ENCODE data around the gene SEMA3B. TPM values are rescaled to one million over a fixed set of nuclear protein-coding genes. Genes with fewer than 3 reads are reported as not detected.
A peak's percentile ranks its signal among the peaks of the same experiment; 100 is the strongest.

SEMA3B gene
- total and polyA plus RNA-seq, 2 experiments from 2014 or later = 2.4 to 3.3 TPM

DNA sequence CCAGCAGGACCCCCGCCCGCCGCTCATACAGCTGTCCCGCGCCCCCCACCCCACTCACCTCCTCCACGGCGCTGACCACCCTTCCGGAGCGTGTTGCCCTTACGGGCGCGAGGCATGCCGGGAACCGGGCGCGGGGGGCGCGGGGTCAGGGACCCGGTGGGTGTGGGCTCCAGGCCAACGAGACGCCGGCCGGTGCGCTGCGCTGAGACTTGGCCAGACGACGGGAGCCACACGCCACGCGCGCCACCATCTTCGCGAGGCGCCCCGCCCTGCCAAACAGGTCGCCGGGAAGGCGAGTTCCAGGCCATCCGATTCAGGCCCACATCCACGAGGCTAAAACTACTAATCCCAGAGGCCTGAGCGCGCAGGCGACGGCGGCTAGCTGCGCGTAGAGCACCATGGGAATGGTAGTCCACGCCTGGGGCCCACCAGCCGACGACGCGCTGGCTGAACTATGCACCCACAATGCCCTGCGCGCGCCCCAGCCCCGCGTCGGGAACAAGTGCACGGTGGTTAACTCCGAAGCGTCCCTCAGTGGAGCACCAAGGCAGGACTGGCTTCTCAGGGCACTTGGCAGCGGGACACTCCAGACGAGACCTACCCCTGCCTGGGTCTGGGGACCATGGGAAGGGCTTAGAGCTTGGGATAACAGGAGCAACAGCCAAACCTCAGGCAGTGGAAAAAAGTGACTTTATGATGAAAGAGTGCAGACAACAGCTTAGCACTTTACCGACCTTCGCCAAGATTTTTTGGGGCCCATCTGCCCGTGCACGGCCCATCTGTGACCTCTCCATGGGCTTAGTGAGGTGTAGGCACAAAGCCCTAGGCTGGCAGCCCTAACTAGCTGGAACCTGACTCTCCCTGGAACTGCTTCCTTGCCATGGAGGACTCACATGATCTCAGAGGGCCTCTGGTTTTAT is 23.5 kb downstream of the SEMA3B start, which contains the start of gene IFRD2:
Gene IFRD2 (minus strand): TSS at position 271 of the 920 bp plus-strand sequence. CDS start 155 bp downstream, at position 116.
- H3K9me2 ChIP-seq (ENCODE audit: insufficient read depth) = no peaks in the 10 kb centered on the region
- H3K79me2 ChIP-seq (replicated peaks; ENCODE audit: insufficient read depth) = peaks cover 17% of the 10 kb centered on the region
- DNase-seq (ENCODE audit: low spot score) (peak; percentile 99), ATAC-seq (peak; percentile 96)
- peak within 1 kb of the TSS; percentile 89 for H2AFZ ChIP-seq
- Mint-ChIP-seq H3K4me1 (peaks cover 11% of the 10 kb centered on the region), H3K27ac (peak within 1 kb of the TSS; percentile 98), H3K36me3 (ENCODE audit: low read depth) (peaks cover 38% of the 10 kb centered on the region), H3K27me3 (ENCODE audit: insufficient read depth, low read depth, poor library complexity) (peaks cover 5% of the 10 kb centered on the region), H3K9me3 (no peaks in the 10 kb centered on the region), H3K4me3 (peak within 1 kb of the TSS; percentile 86)
- no peaks in the 10 kb centered on the region for H3K27me3 ChIP-seq (ENCODE audit: insufficient read depth)
- peak within 1 kb of the TSS; percentile 97 for H3K4me2 ChIP-seq
- H3K27ac ChIP-seq (ENCODE audit: low read depth) = peak within 1 kb of the TSS; percentile 76; the same call in 1 of the 2 replicates
- no peaks in the 10 kb centered on the region for H3F3A ChIP-seq (replicated peaks; ENCODE audit: low read depth)
- peak within 1 kb of the TSS; percentile 94 for H3K4me3 ChIP-seq
- TF ChIP-seq CREB1 (CRISPR knock-in tag; IDR thresholded peaks at IDR 0.05; ENCODE audit: low read depth) (peak; percentile 94), ZNF114 (CRISPR knock-in tag; IDR thresholded peaks at IDR 0.05) (peak; percentile 90), ZNF331 (CRISPR knock-in tag; IDR thresholded peaks at IDR 0.05; ENCODE audit: low read depth) (peak; percentile 45; the same call in 1 of the 2 replicates), POLR2AphosphoS5 (IDR thresholded peaks at IDR 0.05; ENCODE audit: low read depth) (peak; percentile 76), EZH2 (IDR thresholded peaks at IDR 0.05; ENCODE audit: low read depth, unreplicated experiment) (no peak), JUNB (IDR thresholded peaks at IDR 0.05; ENCODE audit: unreplicated experiment) (no peak)
- TF ChIP-seq, protein P1, sequence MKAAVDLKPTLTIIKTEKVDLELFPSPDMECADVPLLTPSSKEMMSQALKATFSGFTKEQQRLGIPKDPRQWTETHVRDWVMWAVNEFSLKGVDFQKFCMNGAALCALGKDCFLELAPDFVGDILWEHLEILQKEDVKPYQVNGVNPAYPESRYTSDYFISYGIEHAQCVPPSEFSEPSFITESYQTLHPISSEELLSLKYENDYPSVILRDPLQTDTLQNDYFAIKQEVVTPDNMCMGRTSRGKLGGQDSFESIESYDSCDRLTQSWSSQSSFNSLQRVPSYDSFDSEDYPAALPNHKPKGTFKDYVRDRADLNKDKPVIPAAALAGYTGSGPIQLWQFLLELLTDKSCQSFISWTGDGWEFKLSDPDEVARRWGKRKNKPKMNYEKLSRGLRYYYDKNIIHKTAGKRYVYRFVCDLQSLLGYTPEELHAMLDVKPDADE (IDR thresholded peaks at IDR 0.05) = peak; percentile 100
- H3K36me3 ChIP-seq (ENCODE audit: insufficient read depth) = peaks cover 7% of the 10 kb centered on the region
- peaks cover 5% of the 10 kb centered on the region for H3K4me1 ChIP-seq (ENCODE audit: insufficient read depth)
- no peaks in the 10 kb centered on the region for H4K20me1 ChIP-seq (replicated peaks; ENCODE audit: insufficient read depth)

DNA sequence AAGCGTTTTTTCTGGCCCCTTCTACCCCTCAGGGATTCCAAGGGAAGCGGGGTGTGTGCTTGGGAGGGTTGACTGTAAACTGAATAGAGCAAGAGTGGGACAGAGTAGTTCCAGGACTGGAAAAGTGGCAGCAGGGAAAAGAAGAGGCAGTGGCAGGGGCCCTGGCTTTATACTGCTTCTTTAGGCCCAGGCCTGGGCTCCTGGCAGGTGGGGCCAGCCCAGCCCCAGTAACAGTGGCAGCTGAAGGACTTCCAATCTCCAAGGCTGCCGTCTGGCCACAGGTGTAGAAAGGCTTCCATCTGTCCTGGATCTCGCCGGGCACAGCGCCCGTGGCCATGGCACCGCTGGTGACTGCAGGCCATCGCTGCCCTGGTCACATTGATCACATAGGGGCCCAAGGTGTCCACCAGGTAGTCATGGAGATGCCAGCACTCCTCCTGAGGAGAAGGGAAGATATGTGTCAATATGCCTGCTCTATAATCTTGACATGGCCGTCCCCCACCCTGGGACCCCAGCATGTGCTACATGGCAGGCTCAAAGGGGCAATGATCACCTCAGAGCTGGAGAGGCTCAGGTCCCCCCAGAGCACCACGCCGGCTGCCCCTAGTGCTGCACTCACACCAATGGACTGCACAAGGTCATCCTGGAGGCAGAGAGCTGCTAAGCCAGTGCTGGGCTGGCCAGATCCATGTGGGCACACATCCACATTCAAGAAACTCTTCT is 24.3 kb downstream of the SEMA3B start:
- H3K79me2 ChIP-seq (replicated peaks; ENCODE audit: insufficient read depth) = peaks cover 17% of the 10 kb centered on the region
- 0 out of 2 replicates have a peak, but pooled peaks cover 1% of the 10 kb centered on the region for H3F3A ChIP-seq (replicated peaks; ENCODE audit: low read depth)
- DNase-seq (ENCODE audit: low spot score) (no peak), ATAC-seq (no peak)
- H3K4me1 Mint-ChIP-seq = peaks cover 14% of the 10 kb centered on the region
- peaks cover 11% of the 10 kb centered on the region for H3K27me3 Mint-ChIP-seq (ENCODE audit: insufficient read depth, low read depth, poor library complexity)
- H4K20me1 ChIP-seq (replicated peaks; ENCODE audit: insufficient read depth) = no peaks in the 10 kb centered on the region
- no peaks in the 10 kb centered on the region for H3K9me2 ChIP-seq (ENCODE audit: insufficient read depth)
- H3K27ac ChIP-seq (ENCODE audit: low read depth) = peak overlapping the region; percentile 76; the same call in 1 of the 2 replicates
- no peaks in the 10 kb centered on the region for H3K9me3 Mint-ChIP-seq
- peak overlapping the region; percentile 89 for H2AFZ ChIP-seq
- peak overlapping the region; percentile 98 for H3K27ac Mint-ChIP-seq
- no peaks in the 10 kb centered on the region for H3K27me3 ChIP-seq (ENCODE audit: insufficient read depth)
- peak overlapping the region; percentile 47 for H3K4me3 ChIP-seq
- peak overlapping the region; percentile 86 for H3K4me3 Mint-ChIP-seq
- peaks cover 32% of the 10 kb centered on the region for H3K36me3 Mint-ChIP-seq (ENCODE audit: low read depth)
- peaks cover 7% of the 10 kb centered on the region for H3K4me1 ChIP-seq (ENCODE audit: insufficient read depth)
- peak overlapping the region; percentile 81 for H3K4me2 ChIP-seq
- no peaks in the 10 kb centered on the region; the same call in 1 of the 2 replicates for H3K36me3 ChIP-seq (ENCODE audit: insufficient read depth)
- no peak for TF ChIP-seq STAT1 (IDR thresholded peaks at IDR 0.05; ENCODE audit: unreplicated experiment)
- TF ChIP-seq, protein P2, sequence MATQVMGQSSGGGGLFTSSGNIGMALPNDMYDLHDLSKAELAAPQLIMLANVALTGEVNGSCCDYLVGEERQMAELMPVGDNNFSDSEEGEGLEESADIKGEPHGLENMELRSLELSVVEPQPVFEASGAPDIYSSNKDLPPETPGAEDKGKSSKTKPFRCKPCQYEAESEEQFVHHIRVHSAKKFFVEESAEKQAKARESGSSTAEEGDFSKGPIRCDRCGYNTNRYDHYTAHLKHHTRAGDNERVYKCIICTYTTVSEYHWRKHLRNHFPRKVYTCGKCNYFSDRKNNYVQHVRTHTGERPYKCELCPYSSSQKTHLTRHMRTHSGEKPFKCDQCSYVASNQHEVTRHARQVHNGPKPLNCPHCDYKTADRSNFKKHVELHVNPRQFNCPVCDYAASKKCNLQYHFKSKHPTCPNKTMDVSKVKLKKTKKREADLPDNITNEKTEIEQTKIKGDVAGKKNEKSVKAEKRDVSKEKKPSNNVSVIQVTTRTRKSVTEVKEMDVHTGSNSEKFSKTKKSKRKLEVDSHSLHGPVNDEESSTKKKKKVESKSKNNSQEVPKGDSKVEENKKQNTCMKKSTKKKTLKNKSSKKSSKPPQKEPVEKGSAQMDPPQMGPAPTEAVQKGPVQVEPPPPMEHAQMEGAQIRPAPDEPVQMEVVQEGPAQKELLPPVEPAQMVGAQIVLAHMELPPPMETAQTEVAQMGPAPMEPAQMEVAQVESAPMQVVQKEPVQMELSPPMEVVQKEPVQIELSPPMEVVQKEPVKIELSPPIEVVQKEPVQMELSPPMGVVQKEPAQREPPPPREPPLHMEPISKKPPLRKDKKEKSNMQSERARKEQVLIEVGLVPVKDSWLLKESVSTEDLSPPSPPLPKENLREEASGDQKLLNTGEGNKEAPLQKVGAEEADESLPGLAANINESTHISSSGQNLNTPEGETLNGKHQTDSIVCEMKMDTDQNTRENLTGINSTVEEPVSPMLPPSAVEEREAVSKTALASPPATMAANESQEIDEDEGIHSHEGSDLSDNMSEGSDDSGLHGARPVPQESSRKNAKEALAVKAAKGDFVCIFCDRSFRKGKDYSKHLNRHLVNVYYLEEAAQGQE (IDR thresholded peaks at IDR 0.05; ENCODE audit: unreplicated experiment) = no peak
- no peak for TF ChIP-seq EZH2 (IDR thresholded peaks at IDR 0.05; ENCODE audit: low read depth, unreplicated experiment)
- no peak for TF ChIP-seq ZNF114 (CRISPR knock-in tag; IDR thresholded peaks at IDR 0.05)
- TF ChIP-seq JUNB (IDR thresholded peaks at IDR 0.05; ENCODE audit: unreplicated experiment) = no peak
- TF ChIP-seq, protein P1 (IDR thresholded peaks at IDR 0.05) = no peak
- no peak for TF ChIP-seq CREB1 (CRISPR knock-in tag; IDR thresholded peaks at IDR 0.05; ENCODE audit: low read depth)
- TF ChIP-seq EZH2phosphoT487 (IDR thresholded peaks at IDR 0.05; ENCODE audit: unreplicated experiment) = no peak
- TF ChIP-seq POLR2AphosphoS5 (IDR thresholded peaks at IDR 0.05; ENCODE audit: low read depth) = no peak
- no peak for TF ChIP-seq NANOG (IDR thresholded peaks at IDR 0.05; ENCODE audit: borderline replicate concordance)
